ENCODE data around the gene CRYGS.

Gene CRYGS

GRCh38 chr3:186520957-186521842 is 23.0 kb downstream of the CRYGS start:
- H3K9me3 Mint-ChIP-seq: peaks cover 2% of the 10 kb centered on the region
- no peaks in the 10 kb centered on the region for H3K36me3 Mint-ChIP-seq
- DNase-seq: no peak
- H3K27me3 Mint-ChIP-seq: peaks cover 7% of the 10 kb centered on the region
- H3K4me1 Mint-ChIP-seq: peaks cover 43% of the 10 kb centered on the region
- H3K27ac Mint-ChIP-seq: no peak overlapping the region
- CTCF ChIA-PET: interaction anchor here (3.2 kb wide), 1 partner anchor 19 kb away, joined by 19 read pairs; no protein-coding TSS in a partner anchor
- no peak overlapping the region for H3K4me3 Mint-ChIP-seq

- no peak for DNase-seq
- Mint-ChIP-seq H3K4me3 (no peak overlapping the region), H3K36me3 (no peaks in the 10 kb centered on the region), H3K27ac (no peak overlapping the region), H3K27me3 (peaks cover 4% of the 10 kb centered on the region), H3K9me3 (peaks cover 2% of the 10 kb centered on the region), H3K4me1 (peaks cover 51% of the 10 kb centered on the region)
- CTCF ChIA-PET: interaction anchor here (3.2 kb wide), 1 partner anchor 19 kb away, joined by 19 read pairs; no protein-coding TSS in a partner anchor
Observed at GRCh38 chr3:186520431-186520830, 23.7 kb downstream of the CRYGS start.

DNA sequence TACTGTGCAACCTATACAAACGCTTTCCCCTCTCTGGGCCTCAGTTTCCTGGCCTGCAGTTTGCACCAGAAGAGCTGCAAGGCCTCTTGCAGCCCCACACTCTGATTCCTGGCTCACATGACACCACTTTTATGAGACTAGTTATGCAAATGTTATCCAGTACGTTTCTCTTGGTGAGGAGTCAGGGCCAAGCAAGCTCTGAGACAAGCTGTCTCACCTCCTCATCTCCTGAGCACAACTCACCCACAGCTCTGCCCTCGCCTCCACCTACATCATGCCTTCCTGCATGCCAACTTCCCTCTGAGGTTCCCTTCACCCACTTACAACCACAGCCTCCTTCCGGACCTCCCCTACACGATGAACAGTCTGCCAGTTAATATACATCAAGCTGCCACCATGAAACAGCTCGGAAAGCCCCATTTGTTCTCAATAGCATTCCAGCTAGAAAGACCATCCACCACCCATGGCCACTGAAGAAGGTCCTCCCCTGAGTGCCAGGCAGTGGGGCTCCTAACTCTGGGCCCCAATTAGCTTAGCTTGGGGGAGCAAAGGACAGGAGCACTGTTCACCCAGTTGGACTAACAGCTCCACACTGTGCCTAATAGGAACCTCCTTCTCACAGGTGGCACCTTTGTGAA is 25.0 kb downstream of the CRYGS start:
- Mint-ChIP-seq H3K27me3 (peaks cover 4% of the 10 kb centered on the region), H3K27ac (peak overlapping the region; percentile 47), H3K9me3 (peaks cover 2% of the 10 kb centered on the region), H3K4me3 (peak overlapping the region; percentile 4), H3K4me1 (peaks cover 61% of the 10 kb centered on the region), H3K36me3 (no peaks in the 10 kb centered on the region)
- DNase-seq: peak; percentile 69
- CTCF ChIA-PET: interaction anchor here (0.8 to 3.2 kb wide), 7 partner anchors 10 to 546 kb away, joined by 3 to 19 read pairs (median 6); no protein-coding TSS in a partner anchor

GRCh38 chr3:186517218-186517617 is 27.0 kb downstream of the CRYGS start:
- CTCF ChIA-PET: interaction anchor here (1.5 kb wide), 1 partner anchor 9 kb away, joined by 3 read pairs; no protein-coding TSS in a partner anchor
- no peaks in the 10 kb centered on the region for H3K36me3 Mint-ChIP-seq
- peaks cover 2% of the 10 kb centered on the region for H3K9me3 Mint-ChIP-seq
- H3K4me3 Mint-ChIP-seq: no peak overlapping the region
- DNase-seq: no peak
- peaks cover 61% of the 10 kb centered on the region for H3K4me1 Mint-ChIP-seq
- peaks cover 8% of the 10 kb centered on the region for H3K27me3 Mint-ChIP-seq
- H3K27ac Mint-ChIP-seq: no peak overlapping the region

GRCh38 chr3:186516646-186517045 is 27.5 kb downstream of the CRYGS start:
- Mint-ChIP-seq H3K4me3 (no peak overlapping the region), H3K9me3 (peaks cover 2% of the 10 kb centered on the region), H3K27ac (no peak overlapping the region), H3K4me1 (peaks cover 58% of the 10 kb centered on the region), H3K27me3 (peaks cover 12% of the 10 kb centered on the region), H3K36me3 (no peaks in the 10 kb centered on the region)
- CTCF ChIA-PET: interaction anchor here (1.5 kb wide), 1 partner anchor 10 kb away, joined by 3 read pairs; no protein-coding TSS in a partner anchor
- no peak for DNase-seq

- DNase-seq: peak; percentile 59
- Mint-ChIP-seq H3K9me3 (peaks cover 2% of the 10 kb centered on the region), H3K27ac (no peak overlapping the region), H3K27me3 (peaks cover 12% of the 10 kb centered on the region), H3K4me1 (peaks cover 43% of the 10 kb centered on the region), H3K4me3 (no peak overlapping the region), H3K36me3 (no peaks in the 10 kb centered on the region)
- CTCF ChIA-PET: interaction anchor here (0.6 kb wide), 1 partner anchor 14 kb away, joined by 3 read pairs; no protein-coding TSS in a partner anchor
Observed at GRCh38 chr3:186515125-186515524, 29.1 kb downstream of the CRYGS start.

DNA sequence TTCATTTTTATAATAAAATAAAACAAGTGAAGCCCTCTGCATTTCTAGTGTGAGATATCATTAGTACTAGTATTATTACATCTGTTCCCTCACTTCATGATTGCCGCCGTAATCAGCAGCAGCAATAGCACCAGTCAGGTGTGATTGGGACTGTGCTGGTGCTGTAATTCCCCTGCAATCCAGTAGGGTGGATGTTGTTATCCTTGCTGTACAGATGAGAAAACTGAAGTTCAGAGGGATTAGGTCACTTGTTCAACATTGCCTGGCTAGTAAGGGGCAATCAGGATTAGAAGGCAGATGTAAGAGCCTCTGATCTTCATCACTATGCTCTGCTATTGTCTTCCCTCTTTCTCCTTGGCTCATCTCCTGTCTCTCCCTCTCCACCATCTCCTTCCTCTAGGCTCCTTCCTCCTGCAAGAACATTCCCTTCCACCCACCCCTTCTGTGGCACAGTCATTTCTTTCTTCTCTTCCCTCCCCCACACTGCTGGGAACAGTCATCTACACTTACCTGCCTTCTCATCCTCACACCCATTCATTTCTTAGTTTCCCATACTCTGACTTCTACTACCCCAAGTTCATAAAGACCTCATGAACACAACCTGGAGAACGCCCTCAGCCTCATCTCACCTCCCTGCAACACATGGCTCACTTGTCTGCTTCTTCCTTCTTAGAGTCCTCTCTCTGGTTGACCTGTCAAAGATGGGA is 29.7 kb downstream of the CRYGS start:
- Mint-ChIP-seq H3K4me1 (peaks cover 37% of the 10 kb centered on the region), H3K27me3 (peaks cover 12% of the 10 kb centered on the region), H3K27ac (no peak overlapping the region), H3K36me3 (no peaks in the 10 kb centered on the region), H3K4me3 (no peak overlapping the region), H3K9me3 (peaks cover 2% of the 10 kb centered on the region)
- DNase-seq: no peak
- CTCF ChIA-PET: no interaction called here

GRCh38 chr3:186513386-186513785 is 30.8 kb downstream of the CRYGS start:
- H3K4me1 Mint-ChIP-seq: peaks cover 27% of the 10 kb centered on the region
- peaks cover 2% of the 10 kb centered on the region for H3K9me3 Mint-ChIP-seq
- CTCF ChIA-PET: interaction anchor here (0.6 kb wide), 1 partner anchor 553 kb away, joined by 3 read pairs; no protein-coding TSS in a partner anchor
- no peak for DNase-seq
- peaks cover 15% of the 10 kb centered on the region for H3K27me3 Mint-ChIP-seq
- no peak overlapping the region for H3K27ac Mint-ChIP-seq
- no peaks in the 10 kb centered on the region for H3K36me3 Mint-ChIP-seq
- H3K4me3 Mint-ChIP-seq: no peak overlapping the region

- DNase-seq: no peak
- Mint-ChIP-seq H3K27me3 (peaks cover 15% of the 10 kb centered on the region), H3K9me3 (peaks cover 2% of the 10 kb centered on the region), H3K4me3 (no peak overlapping the region), H3K4me1 (peaks cover 22% of the 10 kb centered on the region), H3K27ac (no peak overlapping the region), H3K36me3 (no peaks in the 10 kb centered on the region)
- CTCF ChIA-PET: interaction anchor here (0.6 kb wide), 1 partner anchor 552 kb away, joined by 3 read pairs; no protein-coding TSS in a partner anchor
Observed at GRCh38 chr3:186512570-186513302, 31.4 kb downstream of the CRYGS start.

GRCh38 chr3:186511702-186512101 is 32.5 kb downstream of the CRYGS start:
- peaks cover 15% of the 10 kb centered on the region for H3K27me3 Mint-ChIP-seq
- no peak for DNase-seq
- H3K4me1 Mint-ChIP-seq: peaks cover 21% of the 10 kb centered on the region
- no peak overlapping the region for H3K27ac Mint-ChIP-seq
- peaks cover 2% of the 10 kb centered on the region for H3K9me3 Mint-ChIP-seq
- CTCF ChIA-PET: no interaction called here
- no peak overlapping the region for H3K4me3 Mint-ChIP-seq
- no peaks in the 10 kb centered on the region for H3K36me3 Mint-ChIP-seq

GRCh38 chr3:186511245-186511644 is 32.9 kb downstream of the CRYGS start:
- Mint-ChIP-seq H3K36me3 (no peaks in the 10 kb centered on the region), H3K4me3 (no peak overlapping the region), H3K27me3 (peaks cover 15% of the 10 kb centered on the region), H3K9me3 (no peaks in the 10 kb centered on the region), H3K4me1 (peaks cover 19% of the 10 kb centered on the region), H3K27ac (no peak overlapping the region)
- DNase-seq: no peak
- CTCF ChIA-PET: no interaction called here

DNA sequence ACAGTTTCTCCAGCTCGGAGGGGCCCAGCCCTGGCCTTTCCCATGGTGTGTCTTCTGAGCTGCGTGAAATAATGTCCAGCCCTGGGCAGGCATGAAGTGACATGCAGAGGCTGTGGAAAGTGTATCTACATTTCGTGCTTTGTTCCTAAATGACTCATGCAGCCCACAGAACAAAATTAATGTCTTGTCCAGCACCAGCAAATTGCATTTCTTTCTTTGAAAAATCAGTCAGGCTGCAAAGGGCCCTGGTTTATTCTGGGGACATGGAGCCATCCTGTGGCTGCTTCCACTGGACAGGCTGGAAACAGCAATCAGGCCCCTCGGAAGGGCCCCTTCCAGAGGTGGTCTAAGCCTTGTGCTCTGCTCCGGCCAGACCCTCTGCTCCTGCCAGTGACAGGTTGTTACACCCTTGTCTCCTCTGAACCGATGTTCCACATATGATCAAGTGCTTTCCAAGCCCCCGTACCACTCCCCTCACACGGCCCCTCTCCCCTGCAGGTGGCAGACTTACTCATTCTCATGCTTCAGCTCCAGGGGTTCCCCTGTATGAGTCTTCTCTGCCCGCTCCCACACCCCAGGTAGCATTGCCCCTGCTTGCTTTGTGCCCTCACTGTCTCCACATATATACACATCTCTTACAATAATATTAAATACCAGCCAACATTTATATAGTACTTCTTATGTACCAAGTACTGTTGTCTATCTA is 33.7 kb downstream of the CRYGS start:
- Mint-ChIP-seq H3K9me3 (no peaks in the 10 kb centered on the region), H3K4me1 (peaks cover 12% of the 10 kb centered on the region), H3K36me3 (no peaks in the 10 kb centered on the region), H3K27me3 (peaks cover 15% of the 10 kb centered on the region), H3K27ac (no peak overlapping the region), H3K4me3 (no peak overlapping the region)
- no peak for DNase-seq
- CTCF ChIA-PET: interaction anchor here (0.6 kb wide), 1 partner anchor 70 kb away, joined by 3 read pairs; no protein-coding TSS in a partner anchor

DNA sequence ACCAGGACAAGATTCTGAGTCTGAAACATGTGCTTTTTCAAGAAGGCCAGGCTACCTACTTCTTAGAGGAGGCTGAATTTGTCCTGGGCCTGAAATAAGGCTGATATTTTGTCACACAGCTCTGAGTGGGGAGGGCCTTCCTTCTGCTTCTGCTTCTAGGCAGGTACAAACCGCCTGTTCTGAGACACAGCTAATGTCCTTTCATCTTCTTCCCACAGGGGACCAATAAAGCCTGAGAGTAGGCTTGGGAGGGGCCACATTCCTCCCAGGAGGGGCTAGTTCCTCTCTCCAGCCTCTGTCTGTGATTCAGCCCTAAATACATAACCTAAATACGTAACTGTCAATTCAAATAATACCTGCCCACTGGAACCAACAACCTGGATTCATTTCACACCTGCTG is 34.8 kb downstream of the CRYGS start:
- Mint-ChIP-seq H3K27me3 (peaks cover 12% of the 10 kb centered on the region), H3K9me3 (no peaks in the 10 kb centered on the region), H3K27ac (no peak overlapping the region), H3K4me3 (no peak overlapping the region), H3K4me1 (peaks cover under 1% of the 10 kb centered on the region), H3K36me3 (no peaks in the 10 kb centered on the region)
- CTCF ChIA-PET: interaction anchor here (1.0 kb wide), 1 partner anchor 31 kb away, joined by 3 read pairs; no protein-coding TSS in a partner anchor
- DNase-seq: no peak

Measured in activated naive CD4-positive, alpha-beta T cell treated with anti-CD3 and anti-CD28 coated beads, Interleukin-2, amount 10 ng/mL, durations not matched to agents 7 days and 5 days (primary cell).